ENCODE measurements around the gene LGALS4.
"Not testable (repeated sequence)": the region's sequence is repeated elsewhere in the genome, so short reads cannot be mapped to it uniquely, and the experiment has no call there.

The LGALS4 gene

DNA sequence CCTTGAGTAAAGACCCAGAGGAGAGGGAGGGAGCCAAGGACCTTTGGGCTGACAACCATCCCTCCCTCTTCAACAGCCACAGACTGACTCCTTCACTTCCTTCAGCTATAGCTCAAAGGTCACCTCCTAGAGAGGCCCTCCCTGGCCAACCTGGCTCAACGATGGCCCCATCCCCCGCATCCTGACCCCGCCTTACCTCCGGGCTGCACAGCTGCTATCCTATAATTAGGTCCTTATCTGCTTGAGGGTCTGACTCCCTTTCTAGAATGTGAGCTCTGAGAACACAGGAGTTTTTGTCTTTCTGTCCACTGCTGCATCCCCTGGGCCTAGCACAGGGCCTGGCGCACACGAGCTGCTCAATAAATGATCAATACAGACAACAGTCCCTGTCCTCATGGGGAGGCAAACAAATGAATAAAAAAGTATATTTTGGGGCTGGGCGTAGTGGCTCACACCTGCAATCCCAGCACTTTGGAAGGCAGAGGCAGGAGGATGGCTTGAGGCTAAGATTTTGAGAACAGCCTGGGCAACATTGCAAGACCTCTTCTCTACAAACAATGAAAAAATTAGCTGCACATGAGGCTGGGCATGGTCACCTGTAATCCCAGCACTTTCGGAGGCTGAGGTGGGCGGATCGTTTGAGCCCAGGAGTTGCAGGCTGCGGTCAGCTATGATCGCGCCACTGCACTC lies 6.6 kb upstream of the LGALS4 start:
- TF ChIP-seq ZNF274 (IDR thresholded peaks at IDR 0.05; ENCODE audit: low read depth, low read length) = no peak
- no peak overlapping the region for H3K4me3 ChIP-seq (ENCODE audit: low read length)

DNA sequence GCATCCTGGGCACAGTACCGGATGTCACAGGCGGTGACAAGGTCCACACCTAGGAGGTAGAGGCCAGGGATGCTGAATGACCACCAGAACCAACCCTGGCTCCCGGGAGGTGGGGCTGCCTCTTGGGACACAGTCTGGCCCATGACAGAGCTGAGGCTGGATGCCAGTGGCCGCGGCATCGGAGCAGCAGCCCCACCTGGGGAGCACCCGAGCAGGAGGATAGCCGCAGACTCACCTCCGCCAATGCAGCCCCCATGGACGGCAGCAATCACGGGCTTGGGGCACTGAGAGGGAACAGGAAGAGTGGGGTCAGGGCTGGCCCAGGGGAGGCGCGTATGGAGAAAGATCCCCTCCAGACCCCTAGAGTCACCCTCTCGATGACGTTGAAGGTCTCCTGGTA lies 4.3 kb upstream of the LGALS4 start:
- no peak for TF ChIP-seq ZNF274 (IDR thresholded peaks at IDR 0.05; ENCODE audit: low read depth, low read length)

DNA sequence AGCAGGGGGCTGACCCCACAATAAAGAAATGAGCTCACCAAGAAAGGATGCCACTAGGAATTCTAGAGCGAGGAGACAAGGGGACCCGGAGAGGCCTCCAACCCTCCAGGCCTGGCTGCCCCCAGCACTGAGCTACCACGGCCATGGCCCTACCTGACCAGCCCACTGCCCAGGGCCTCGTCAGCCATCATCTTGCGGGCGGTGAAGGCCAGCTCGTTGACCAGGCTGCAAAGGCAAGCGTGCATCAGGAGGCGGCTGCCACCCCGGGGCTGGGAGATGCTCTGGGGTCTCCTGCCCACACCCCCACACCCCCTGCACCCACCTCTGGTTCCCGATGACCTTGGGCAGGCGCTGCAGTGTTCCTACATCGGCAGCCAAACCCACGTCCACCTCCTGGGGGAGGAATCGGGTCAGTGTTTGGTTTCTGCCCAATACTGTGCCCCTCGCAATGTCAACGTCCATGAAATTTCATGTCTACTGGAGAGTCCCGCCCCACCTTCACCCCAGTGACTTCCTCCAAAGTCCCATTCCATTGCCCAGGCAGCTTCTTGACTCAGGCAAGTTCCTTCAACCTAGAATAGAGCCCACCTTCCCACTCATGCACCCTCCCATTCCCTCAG lies 3.5 kb upstream of the LGALS4 start:
- no peak overlapping the region for H3K4me3 ChIP-seq (ENCODE audit: low read length)
- no peak for TF ChIP-seq ZNF274 (IDR thresholded peaks at IDR 0.05; ENCODE audit: low read depth, low read length)

More for the DNA sequence above, 4.3 kb upstream of the LGALS4 start:
- no peak overlapping the region for H3K4me3 ChIP-seq (ENCODE audit: low read length)

DNA sequence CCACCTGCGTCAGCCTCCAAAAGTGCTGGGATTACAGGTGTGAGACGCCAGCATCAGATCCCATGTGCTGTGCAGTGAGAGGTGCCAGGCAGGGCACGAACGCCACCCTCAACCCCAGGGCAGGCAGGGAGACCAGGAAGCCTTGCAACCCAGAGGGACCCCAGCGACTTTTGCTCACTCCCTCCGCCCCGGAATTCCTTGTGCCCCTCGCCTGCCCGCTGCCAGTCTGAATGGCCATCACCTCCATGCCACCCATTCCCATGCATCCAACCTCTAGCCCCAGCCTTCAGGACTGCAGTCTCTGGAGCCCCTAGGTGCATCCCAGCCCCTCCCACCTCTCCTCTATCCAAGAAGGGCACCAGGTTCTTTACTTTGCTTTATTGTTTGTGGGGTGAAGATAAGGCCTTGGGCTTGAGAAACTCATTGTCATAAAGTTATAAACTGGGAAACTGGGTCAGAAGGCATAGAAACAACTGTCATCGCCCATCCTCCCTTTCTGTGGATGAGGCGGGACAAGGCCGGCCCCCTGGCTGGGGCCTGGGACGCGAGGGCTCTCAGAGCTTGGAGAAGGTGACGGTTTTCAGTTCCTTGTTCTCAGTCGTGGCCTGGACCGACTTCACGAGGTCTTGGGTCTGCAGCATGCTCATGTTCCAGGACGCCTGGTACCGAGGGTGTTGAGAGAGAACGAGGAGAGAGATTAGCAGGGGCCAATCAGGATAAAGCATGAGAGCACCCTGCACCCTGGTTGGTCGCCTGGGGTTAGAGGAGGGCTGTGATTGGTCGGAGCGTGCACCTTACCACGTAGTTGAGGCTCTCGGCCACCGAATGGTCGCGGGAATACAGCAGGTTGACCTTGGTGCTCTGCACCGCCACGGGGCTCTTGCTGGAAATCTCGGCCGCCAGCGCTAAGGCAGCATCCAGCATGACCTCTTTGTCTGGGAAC lies 2.6 kb upstream of the LGALS4 start:
- TF ChIP-seq ZNF274 (IDR thresholded peaks at IDR 0.05; ENCODE audit: low read depth, low read length) = no peak
- H3K4me3 ChIP-seq (ENCODE audit: low read length) = no peak overlapping the region

DNA sequence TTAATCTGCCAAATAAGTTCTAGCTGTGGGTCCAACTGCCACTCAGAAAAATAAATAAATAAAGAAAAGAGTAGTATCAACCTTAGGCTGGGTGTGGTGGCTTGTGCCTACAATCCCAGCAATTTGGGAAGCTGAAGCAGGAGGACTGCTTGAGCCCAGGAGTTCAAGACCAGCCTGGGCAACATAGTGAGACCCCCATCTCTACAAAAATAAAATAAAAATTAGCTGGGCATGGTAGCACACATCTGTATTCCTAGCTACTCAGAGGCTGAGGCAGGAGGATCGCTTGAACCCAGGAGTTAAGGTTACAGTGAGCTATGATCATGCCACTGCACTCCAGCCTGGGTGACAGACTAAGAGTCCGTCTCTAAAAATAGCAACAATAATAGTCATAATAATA lies 1.2 kb upstream of the LGALS4 start:
- H3K4me3 ChIP-seq (ENCODE audit: low read length) = not testable (repeated sequence)

DNA sequence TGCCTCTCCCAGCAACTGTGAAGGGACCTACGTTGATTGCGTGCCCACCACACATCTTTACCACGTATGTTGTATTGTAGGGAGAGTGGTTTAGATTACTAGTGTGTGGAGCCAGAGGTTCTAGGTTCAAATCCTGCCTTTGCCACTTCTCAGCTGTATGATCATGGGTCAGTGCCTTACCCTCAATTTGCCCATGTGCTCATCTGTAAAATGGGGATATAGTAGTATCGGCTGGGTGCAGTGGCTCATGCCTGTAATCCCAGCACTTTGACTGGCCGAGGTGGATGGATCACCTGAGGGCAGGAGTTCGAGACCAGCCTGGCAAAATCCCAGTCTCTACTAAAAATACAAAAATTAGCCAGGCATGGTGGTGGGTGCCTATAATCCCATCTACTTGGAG lies 578 bp upstream of the LGALS4 start:
- no peak for TF ChIP-seq ZNF274 (IDR thresholded peaks at IDR 0.05; ENCODE audit: low read depth, low read length)
- no peak overlapping the region for H3K4me3 ChIP-seq (ENCODE audit: low read length)

DNA sequence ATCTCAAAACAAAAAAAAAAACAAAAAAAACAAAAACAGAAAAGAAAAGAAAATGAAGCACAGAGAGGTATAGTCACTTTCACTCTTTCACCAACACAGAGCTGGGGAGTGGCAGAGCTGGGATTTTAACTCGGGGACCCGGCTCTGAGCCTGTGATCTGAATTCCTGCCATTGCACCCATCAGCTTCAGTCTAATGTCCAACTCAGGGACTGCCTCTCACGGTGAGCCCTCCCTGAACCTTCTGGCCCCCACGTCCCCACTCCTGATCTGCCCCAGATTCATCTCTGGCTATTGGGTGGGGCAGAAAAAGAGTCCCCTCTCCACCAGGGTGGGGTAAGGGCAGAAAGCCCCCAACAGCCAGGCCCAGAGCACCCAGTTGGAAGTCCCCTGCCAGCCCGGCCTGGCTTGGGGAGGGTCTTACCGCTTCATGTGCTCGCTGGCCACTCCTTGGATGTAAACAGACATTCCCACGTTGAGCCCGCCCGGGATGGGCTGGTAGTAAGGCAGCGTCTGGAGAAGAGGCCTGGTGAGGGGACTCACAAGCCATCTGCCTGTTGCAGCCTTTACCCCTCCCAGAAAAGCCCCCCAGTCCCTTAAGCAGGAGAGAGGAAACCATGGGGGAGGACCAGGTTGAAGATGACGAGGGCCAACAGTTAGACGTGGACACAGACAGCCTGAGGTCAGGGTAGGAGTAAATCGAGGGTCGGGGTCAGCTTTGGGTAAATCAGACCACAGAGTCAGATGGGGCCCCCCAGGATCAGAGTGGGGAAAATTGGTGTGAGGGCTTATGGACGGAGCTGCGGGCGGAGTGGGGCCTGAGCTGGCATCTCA lies 520 bp downstream of the LGALS4 start:
- no peak for TF ChIP-seq ZNF274 (IDR thresholded peaks at IDR 0.05; ENCODE audit: low read depth, low read length)
- no peak overlapping the region for H3K4me3 ChIP-seq (ENCODE audit: low read length)

DNA sequence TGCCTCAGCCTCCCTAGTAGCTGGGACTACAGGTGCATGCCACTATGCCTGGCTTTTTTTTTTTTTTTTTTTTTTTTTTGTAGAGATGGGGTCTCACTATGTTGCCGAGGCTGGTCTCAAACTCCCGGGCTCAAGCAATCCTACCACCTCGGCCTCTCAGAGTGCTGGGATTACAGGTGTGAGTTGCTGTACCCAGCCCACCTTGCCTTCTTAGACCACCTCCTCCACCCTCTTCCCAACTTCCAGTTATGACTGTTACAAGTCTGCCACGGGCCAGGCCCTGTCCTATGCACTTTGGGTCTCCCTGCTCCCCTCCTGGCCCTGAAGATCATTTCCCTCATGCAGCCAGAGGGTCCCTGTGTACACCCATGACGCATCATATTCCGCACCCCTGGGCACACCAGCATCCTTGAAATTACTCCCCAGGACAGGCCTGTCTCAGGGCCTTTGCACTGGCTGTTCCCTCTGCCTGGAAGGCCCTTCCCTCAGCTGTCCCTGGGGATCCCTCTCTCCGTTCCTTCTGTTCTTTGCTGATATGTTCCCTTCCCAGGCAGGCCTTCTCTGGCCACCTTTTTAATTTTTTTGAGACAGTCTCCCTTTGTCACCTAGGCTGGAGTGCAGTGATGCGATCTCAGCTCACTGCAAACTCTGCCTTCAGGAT lies 3.0 kb downstream of the LGALS4 start:
- no peak overlapping the region for H3K4me3 ChIP-seq (ENCODE audit: low read length)
- TF ChIP-seq ZNF274 (IDR thresholded peaks at IDR 0.05; ENCODE audit: low read depth, low read length) = no peak

DNA sequence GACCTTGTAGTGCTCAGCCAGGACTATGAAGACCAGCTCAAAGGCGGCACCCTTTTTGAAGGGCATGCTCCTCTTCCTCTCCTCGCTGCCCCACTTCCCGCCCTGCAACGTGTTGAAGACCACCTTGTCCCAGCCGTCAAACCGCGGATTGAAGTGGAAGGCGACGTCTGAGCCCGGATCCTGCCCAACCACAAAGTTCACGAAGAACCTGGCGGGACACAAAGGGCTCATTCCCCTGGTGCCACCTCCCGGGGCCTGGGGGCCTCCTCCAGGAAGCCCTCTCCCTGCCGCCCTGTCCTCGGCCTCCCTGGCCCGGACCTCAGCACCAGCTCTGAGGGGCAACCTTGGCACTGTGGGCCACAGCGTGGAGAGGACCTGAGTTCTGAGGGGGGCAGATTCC lies 4.0 kb downstream of the LGALS4 start:
- TF ChIP-seq ZNF274 (IDR thresholded peaks at IDR 0.05; ENCODE audit: low read depth, low read length) = no peak
- H3K4me3 ChIP-seq (ENCODE audit: low read length) = no peak overlapping the region

DNA sequence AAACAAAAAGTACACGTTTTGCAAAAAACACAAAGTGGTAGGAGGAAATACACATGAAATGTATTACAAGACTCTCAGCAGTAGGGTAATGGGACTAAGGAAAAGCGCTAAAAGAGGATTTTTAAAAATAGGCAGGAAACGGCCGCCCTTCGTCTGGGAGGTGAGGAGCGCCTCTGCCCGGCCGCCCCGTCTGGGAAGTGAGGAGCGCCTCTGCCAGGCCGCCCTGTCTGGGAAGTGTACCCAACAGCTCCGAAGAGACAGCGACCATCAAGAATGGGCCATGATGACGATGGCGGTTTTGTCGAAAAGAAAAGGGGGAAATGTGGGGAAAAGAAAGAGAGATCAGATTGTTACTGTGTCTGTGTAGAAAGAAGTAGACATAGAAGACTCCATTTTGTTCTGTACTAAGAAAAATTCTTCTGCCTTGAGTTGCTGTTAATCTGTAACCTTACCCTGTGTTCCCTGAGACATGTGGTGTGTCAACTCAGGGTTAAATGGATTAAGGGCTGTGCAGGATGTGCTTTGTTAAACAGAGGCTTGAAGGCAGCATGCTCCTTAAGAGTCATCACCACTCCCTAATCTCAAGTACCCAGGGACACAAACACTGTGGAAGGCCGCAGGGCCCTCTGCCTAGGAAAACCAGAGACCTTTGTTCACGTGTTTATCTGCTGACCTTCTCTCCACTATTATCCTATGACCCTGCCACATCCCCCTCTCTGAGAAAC lies 5.2 kb downstream of the LGALS4 start:
- not testable (repeated sequence) for H3K4me3 ChIP-seq (ENCODE audit: low read length)

DNA sequence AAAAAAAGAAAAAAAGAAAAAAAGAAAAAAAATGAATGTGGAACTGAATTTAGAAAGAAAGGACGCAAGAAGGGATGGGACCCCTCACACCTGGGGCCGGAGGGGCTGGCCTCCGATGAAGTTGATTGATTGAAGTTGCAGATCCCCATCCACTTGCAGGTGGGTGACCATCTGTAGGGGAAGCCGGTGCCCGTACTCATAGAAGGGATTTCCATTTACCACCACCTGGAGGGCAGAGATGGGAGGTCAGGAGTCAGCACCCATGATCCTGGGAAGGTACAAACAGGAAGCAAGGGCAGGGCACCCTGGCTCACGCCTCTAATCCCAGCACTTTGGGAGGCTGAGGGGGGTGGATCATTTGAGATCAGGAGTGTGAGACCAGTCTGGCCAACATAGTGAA lies 6.4 kb downstream of the LGALS4 start:
- TF ChIP-seq ZNF274 (IDR thresholded peaks at IDR 0.05; ENCODE audit: low read depth, low read length) = no peak
- H3K4me3 ChIP-seq (ENCODE audit: low read length) = no peak overlapping the region

DNA sequence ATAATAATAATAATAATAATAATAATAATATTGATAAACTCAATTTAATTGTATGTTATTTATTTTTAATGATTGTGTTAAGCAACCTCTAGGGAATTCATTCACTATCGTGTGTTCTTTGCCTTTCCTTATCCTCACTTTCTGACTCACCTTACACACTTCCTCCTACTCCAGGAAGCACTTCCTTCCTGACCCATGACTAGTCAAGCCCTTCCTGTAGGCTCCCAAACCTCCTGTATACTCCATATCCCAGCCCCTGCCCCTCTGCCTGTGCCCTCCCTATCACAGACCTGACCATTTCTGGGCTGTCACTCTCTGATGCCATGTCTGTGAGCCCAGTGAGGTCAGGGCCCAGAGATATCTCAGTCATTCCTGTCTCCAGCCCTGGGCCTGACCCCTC lies 7.6 kb downstream of the LGALS4 start:
- no peak for TF ChIP-seq ZNF274 (IDR thresholded peaks at IDR 0.05; ENCODE audit: low read depth, low read length)

DNA sequence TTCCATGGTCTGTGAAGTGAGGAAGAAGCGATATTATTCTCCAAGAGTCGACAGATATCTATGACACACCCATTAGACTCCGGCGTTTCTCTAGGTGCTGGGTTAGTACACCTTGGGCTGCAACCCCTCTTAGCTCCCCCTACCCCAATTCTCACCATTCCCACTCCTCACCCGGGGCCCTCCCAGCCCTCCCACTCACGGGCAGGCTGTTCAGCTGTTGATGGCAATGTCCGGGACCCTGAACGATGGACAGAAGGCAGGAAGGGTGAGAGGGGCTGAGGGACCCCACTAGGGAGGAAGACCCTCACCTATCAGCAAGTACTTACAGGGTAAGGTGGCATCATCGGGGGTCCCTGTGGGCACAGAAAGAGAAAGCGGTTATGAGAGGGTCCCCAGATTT lies 9.2 kb downstream of the LGALS4 start:
- TF ChIP-seq ZNF274 (IDR thresholded peaks at IDR 0.05; ENCODE audit: low read depth, low read length) = no peak
- H3K4me3 ChIP-seq (ENCODE audit: low read length) = no peak overlapping the region

More for the DNA sequence above, 7.6 kb downstream of the LGALS4 start:
- H3K4me3 ChIP-seq (ENCODE audit: low read length) = no peak overlapping the region
